HG03442 (cell line): ENCODE data around the gene OBP2A.
"Not testable (repeated sequence)": the region's sequence is repeated elsewhere in the genome, so short reads cannot be mapped to it uniquely, and the experiment has no call there.

Experiments used
- ATAC-seq: cut with Tn5 transposase; IDR thresholded peaks from one replicate; pipeline ENCODE4 v1.9.1; 2021; ENCODE audit warnings: mild to moderate bottlenecking, moderate library complexity; ENCODE audit not compliant: unreplicated experiment

OBP2A gene, protein sequence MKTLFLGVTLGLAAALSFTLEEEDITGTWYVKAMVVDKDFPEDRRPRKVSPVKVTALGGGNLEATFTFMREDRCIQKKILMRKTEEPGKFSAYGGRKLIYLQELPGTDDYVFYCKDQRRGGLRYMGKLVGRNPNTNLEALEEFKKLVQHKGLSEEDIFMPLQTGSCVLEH

DNA sequence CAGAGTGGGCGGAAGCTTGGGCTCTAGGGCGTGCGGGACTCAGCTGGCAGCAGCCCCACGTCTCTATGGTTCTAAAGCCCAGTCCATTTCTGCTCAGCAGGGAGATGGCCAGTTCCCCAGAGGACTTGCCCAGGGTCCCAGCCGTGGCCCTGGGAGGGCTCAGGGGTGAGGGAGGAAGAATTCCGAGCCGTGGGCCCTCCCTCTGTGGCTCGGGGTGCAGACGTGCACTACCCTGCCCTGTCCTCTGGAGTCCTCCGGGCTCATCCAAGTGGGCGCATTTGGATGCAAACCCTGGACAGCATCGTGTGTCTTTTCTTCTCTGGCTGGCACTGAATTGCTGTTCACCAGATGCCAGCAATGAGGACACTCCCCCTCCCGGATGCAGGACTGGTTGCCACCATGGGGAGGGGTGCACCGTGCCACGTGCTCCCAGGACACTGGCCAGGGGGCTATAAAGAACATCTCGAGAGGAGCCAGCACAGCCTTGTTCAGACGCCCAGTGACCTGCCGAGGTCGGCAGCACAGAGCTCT, at the start of gene OBP2A:
Gene OBP2A, plus strand, starts transcription at position 481 of the 531 bp plus-strand sequence. CDS start 55 bp downstream, outside the sequence.
- not testable (repeated sequence) for ATAC-seq

DNA sequence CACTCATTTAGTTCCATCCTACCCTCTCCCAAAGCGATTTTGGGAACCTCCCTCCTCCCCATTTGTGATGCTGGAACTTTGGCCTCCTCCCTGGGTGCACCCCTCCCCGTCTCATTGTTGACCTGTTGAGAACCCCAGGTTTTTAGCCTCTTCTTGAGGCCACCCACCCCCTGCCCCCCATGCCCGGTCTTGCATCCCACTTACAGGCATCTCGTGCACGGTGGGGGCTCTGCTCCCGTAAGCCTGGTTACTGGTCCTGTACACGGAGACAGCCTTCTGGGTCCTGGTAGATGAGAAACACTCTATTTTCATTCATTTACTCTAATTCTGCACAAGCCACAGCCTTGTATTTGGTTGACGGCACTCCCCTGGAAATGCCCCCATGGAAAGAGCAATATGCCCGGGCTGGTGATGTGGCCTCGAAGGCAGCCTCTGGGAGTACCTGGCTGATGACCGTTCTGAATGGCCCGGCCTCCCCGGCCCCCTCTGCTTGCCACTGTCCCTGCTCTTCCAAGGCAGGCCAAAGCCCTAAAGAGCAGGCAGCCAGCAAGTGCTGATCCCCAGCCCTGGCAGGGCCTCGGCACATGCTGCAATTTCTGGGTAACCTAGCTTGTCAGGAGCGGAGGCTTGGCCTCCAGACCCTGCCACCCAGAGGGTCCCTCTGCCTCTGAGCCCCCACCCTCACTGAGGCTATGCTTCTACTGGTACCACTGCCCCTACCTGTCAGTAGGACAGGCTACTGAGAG, 47.4 kb upstream of the OBP2A start:
- no peak for ATAC-seq

DNA sequence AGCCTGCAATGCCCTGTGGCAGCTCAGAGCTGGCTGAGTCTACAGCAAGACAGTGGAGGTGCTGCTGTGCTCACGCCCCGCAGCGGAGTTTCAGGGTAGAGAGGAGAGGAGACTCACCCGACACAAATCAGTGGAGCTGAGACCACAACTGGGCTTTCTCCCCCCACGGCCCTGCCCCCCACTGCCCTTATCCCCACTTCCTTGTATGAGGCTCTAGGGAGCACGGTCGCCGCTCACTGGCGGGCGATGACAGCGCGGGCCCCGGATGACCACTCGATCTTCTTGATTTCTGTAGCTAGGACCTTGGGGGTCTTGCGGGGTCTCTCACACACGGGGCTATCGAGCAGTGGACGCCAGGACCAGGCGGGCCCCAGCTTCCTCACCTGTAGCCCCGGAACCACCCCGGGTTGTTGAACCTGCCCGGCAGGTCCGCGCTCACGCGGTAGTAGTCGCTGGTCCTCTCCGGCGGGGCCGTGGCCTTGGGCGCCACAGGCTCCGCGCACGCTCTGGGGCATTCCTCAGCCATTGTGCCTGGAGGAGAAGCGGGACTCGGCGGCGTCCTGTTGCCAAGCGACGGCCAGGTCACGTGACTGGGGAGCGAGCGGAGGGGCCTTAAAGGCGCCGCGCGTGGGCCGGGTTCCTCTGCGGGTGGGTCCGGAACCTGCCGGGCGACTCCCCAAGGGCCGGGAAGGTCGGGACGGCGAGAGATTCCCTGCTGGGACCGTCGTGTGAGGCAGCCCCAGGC, 46.4 kb upstream of the OBP2A start:
- peak; percentile 40 for ATAC-seq

DNA sequence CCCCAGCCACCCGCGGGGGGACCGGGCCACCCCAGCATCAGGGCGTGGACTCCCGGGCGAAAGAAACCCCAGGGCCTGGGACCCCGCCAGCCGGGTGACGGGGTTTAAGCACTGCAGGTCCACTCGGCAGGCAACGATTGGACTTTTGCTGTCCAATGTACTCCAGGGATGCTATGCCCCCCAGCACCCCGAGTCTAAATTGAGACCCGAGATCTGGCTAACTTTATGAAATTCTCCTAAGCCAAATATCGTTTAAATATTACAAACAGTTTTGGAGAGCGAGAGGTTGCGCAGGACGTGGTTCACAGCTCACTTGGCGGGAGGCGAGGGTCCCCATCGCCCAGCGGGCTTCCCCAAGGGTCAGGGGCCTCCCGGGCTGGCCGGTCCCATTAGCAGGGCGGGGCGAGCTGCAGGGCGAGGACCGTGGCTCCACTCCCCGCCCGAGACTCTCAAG, 45.8 kb upstream of the OBP2A start:
- ATAC-seq, result no peak

DNA sequence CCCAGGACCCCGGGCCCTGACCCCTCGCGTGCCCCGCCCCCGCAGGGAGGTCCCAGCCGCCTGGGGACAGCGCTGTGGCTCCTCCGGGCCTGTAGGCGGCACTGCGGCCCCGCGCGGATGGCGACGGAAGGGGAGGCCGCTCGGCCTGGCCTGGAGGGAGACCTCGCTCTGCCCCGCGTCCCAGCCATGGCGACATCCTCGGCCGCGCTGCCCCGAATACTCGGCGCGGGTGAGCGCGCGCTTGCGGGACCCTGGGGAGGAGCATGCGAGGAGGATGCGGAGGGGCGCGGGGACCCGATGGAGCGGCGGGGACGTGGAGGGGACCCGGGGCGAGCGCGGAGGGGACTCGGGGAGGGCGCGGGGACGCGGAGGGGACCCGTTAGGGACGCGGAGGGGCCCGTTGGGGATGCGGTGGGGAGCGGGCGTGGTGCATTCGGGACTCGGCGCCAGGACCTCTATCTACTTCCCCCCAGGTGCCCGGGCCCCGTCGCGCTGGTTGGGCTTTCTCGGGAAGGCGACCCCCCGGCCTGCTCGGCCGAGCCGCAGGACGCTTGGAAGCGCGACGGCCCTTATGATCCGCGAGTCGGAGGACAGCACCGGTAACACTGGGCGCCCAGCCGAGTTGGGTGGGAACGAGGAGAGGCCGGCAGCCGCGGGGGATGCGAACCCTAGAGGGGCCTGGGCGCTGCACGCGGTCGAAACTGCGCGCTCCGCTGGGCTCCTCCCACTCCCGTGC, 45.2 kb upstream of the OBP2A start, which contains the start of gene MRPS2:
Gene MRPS2, plus strand, starts transcription at position 158 of the 736 bp plus-strand sequence. Its CDS starts 29 bp downstream, at position 187.
- ATAC-seq, result peak; percentile 74

DNA sequence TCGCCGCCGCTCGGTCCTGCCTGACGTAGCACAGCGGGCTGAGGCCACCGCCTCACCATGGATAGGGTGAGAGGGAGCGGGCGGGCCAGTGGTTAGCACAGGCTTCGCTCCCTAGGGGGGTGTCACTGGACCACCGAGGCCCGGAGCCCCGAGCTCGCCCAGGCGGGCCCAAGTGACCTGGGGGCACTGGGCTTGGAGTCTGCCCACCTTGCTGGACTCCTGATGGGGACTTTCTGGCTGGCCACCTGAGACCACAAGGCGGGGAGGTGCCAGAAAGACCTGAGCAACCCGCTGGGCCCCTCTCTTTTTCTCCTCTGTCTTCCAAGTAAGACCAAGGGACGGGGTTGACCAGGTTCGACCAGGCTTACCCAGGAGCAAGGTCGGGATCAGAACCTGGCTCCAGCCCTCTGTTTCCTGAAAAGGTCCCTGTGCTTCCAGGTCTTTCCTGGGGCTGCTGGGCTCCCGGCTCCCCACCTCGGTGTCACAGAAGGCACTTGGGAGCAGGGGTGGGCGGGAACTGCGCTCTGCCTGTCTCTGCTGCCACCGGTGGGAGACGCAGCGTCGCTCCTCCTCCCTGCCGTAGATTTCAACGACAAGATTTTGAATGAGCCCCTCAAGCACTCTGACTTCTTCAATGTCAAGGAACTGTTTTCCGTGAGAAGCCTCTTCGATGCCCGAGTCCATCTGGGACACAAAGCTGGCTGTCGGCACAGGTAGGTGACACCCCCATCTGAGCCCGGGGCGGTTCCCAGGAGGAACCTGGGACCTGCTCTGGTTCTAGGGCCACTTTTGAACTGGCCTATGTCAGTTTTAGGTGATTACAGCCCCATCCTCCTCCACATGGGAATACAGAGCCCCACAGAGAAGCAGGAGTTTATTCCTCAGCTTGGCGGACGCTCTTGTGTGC, 44.4 kb upstream of the OBP2A start:
- no peak for ATAC-seq

DNA sequence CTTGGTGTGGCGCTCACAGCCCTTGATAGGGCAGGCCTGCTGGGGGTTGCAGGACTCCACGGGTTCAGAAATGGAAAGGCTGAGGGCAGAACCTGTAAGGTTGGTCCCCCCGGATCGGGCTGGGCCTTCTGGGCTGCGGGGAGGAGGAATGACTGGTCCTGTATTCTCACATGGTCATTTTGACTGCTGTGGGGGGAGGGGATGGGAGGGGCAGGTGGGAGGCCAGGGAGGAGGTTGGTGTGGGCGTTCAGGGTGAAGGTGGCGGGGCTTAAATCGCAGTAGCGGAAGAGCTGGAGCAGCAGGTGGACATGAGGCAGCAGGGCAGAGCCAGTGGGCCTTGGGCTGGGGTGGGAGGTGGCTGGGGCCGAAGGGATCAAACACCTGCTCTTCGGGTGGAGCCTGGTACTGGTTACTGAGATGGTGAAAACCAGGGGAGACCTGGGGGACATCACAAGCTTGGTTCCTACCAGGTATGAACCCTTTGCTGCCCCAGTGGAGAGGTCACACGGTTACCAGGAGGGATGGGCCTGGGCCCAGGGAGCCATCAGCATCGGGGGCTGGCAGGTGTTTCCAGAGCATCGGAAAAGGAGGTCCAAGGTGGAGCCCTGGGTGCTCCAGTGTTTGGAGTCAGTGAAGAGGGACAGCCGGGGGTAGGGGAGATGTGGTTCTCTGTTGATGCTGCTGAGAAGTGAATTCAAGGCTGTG, 43.6 kb upstream of the OBP2A start:
- ATAC-seq, result no peak

DNA sequence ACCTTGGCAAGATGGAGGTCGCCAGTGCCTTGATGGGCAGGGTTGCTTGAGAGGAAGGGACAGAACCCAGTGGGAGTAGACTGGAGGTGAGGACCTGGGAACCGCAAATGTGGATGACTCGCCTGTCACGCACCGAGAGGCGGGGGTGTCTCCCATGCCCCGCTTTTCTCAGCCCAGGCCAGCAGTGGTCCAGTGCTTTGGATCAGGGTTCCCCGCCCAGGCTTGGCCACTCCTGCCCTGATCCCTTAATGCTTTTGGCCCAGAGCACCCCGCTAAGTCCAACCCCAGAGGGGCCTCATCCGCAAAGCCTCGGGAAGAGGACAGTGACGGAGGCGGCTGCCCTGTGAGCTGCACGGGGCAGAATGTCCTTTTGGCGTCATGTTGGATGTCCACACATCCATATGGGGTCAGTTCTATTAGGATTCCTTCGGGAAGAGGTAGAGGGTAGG, 43.0 kb upstream of the OBP2A start:
- ATAC-seq, result no peak

DNA sequence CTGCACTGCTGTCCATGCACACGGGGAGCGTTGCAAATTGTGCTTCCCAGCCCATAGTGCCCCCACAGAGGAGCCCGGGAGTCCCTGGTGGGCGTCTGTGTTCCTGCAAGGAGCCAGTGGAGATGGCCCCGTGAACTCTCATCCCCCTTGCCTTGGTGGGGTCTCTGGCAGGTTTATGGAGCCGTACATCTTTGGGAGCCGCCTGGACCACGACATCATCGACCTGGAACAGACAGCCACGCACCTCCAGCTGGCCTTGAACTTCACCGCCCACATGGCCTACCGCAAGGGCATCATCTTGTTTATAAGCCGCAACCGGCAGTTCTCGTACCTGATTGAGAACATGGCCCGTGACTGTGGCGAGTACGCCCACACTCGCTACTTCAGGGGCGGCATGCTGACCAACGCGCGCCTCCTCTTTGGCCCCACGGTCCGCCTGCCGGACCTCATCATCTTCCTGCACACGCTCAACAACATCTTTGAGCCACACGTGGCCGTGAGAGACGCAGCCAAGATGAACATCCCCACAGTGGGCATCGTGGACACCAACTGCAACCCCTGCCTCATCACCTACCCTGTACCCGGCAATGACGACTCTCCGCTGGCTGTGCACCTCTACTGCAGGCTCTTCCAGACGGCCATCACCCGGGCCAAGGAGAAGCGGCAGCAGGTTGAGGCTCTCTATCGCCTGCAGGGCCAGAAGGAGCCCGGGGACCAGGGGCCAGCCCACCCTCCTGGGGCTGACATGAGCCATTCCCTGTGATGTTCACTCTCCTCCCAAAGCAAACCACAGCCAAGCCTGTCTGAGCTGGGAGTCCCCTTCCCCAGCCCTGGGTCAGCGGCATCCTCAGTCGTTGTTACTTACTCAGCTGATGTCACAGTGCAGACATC, 42.3 kb upstream of the OBP2A start:
- ATAC-seq, result no peak

DNA sequence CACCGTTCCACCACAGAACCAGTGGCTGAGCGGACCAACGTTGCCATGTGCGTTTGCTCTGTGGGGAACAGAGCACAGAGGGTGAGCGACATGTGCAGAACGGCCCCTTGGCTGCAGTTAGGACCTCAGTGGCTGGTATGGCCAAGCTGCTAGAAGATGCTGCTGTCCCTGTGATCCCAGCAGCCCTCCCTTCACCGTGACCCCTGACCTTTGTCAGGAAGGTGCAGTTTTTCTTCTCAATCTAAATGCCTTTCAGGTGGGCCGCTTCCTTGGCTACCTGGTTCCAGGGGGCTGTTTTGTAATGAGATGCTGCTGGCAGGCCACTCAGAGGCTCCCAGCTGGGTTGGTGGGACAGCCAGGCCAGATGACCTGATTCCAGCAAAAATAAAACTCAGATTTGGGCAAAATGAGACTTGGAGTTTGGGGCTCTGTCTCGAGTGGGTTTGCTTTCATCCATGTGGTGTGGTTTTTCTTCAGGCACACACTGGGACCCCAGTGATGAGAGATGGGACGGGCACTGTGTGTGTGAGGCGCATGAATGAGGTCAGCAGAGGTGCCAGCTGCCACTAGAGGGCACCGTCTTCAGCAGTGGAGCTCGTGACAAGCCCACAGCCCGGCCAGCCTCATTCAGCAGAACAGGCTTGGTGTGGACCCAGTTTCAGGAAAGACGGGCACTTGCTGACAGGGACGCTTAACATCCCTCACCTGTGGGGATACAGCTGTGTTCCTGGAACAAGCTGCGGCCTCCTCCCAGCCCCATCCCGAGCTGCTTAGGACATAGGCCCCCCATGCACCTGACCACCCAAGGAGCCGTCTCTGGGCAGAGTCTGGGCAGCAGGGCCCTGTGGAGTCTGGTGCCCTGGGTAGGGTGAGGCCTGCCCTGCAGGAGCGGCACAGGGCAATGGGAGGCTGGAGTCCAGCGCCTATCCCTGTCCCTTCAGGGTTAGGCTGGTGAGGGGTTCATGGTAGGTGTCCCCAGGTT, 41.4 kb upstream of the OBP2A start:
- ATAC-seq, result no peak

DNA sequence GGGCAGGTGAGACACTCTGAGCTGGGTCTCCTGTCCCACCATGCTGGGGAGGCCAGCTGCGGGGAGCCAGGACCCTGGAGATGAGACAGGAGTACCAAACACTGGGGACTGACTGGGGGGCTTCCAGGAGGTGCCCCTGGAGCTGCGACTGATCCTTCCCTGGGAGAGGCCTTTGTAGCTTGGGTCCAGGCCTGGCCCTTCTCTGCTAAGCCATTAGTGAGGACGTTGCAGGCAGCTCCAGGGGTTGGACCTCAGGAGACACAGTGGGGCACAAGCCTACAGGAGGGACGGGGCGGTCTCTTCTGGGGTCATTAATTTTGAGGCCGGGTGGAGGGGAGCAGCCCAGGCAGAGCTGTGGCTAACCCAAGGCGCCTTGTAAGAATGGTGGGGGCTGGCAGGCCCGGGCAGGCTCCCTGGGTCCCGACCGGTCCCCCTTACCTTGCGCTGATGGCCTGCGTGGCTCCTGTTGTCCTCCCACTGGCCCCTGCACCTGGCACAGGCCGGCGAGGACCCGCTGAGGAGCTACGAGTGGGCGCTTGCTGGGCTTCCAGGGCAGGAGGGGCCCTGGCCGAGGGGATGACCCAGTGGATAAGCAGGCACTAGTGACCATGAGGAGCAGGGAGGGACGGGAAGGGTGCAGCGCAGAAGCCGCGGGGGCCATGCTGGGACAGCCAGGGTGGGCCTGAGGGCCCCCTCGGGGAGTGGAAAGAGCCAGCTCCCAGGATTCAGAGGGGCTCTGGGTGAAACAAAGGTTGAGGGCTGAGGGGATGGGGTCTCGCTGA, 40.3 kb upstream of the OBP2A start:
- no peak for ATAC-seq

DNA sequence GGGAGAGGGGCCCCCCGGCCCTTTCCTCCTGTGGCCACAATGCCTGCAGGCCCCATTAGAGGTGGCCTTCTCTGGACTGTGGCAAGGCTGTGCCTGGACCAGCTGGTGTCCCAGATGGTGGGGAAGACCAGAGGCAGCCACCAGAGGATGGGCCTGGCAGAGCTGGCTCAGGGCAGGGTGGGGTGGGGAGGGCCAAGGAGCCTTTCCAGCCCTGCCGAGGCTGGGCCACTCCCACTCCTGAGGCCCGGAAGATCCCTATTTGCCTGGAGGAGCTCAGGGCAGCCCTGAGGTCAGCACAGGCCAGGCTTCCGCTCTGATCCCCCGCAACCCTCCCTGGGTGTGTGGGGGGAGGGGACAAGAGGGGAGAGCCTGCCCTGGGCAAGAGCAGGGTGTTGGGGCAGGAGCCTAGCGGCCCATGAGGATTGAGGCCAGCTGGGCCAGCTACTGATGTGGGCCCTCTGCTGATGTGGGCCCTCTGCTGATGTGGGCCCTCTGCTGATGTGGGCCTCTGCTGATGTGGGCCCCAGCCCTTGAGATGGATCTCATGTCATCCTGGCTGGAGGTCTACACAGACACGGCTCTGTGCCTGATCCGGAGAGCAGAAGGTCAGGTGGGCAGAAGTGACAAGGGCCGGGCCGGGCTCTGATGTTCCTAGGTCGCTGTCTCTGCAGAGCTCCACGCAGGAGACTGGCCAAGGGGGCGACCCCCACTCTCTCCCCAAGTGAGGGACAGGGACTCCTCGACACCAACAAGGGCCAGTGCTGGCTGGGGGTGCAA, 39.4 kb upstream of the OBP2A start:
- ATAC-seq, result no peak

DNA sequence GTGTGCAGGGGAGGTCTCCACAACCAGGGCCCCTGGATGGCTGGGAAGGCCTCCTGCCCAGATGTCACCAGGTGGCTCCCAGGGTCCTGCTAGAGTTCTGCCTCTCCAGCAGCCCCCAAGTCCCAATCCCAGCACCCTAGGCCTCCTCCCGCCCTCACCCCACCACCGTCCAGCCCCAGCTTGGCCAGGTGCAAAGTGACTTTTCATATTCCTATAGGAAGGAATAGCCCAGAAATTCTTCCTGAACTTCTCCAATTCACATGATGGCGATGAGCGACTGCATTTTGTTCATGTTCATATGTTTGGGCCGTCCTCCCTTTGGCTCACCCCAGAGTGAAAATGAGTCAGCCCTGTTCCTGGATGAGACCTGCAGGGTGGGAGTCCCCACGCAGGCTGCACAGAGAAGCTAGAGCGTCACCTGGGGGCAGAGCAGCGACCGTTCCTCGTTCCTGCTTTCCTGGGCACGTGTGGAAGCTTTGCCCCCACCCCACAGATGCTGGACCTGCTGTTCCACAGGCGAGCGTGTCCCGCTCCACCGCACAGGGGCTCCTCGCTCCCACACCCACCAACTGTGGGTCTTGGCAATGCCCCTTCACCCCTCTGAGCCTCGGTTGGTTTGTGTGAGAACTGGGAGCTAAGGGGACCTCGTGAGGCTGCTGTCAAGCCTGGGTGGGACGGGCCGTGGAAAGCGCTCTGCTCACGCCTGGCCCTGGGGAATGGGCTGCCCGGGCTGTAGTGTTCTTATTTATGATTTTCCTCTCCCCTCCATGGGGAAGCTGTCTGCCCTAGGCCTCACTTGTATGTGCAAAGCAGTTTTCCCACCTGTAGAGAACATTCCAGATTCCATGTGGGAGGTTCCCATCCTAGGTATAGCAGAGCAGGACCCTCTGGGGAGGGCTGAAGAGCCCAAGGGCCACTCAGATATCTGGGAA, 38.6 kb upstream of the OBP2A start:
- no peak for ATAC-seq

DNA sequence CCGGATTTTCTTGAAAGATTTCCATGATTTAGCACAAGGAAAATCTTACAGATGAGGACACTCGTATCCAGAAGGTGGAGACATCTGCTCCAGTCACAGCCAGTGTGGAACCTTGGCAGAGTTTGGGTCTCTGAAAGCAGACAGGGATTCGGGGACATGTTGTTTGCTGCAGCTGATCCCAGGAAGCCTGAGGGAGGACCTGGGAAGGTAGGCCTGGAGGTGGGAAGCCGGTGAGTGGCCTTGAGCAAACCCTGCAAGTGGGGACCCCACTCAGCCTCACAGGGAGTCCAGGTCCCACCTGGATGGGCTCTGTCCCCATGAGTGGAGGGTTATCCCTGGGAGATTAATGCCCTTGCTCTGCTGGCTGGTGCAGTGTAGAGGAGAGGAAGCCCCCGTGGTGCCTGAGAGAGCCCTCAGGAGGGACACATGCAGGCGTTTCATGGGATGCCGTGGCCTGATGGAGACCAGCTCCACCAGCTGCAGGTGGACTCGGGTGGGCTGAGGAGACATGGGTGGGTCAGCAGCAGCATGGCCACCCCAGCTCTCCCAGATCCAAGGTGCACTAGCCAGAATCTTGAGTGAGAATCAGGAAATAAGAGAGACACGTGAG, 37.6 kb upstream of the OBP2A start:
- no peak for ATAC-seq
